Hematopoietic multipotent progenitor cell treated with erythropoietin and hydrocortisone succinate and interleukin-3 and kit ligand, for 15 days (in vitro differentiated cells): ENCODE results near the gene FARP2.

Source experiments
- DNase-seq: peaks from one replicate; pipeline ENCODE4 v3.0.0-alpha.2; 2015; ENCODE audit warnings: low spot score

The FARP2 gene

DNA sequence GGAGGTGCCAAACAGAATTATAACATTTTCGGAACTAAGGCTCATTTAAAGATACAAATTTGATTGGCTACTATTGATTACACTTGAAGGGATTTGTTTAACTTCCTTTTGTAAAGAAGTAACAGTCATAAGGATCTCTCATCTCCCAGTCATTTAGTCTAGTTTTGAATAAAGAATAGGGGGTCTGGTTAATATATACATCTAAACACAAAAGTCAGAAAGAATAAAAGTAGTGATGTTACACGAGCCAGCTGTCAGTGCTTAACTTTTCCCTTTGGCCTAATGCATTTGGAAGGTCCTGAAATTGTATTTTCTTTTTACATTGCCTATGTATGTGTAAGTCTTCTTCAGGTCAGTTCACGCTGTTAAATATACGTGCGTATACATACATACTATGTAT, 32.3 kb upstream of the FARP2 start:
- DNase-seq, result no peak

DNA sequence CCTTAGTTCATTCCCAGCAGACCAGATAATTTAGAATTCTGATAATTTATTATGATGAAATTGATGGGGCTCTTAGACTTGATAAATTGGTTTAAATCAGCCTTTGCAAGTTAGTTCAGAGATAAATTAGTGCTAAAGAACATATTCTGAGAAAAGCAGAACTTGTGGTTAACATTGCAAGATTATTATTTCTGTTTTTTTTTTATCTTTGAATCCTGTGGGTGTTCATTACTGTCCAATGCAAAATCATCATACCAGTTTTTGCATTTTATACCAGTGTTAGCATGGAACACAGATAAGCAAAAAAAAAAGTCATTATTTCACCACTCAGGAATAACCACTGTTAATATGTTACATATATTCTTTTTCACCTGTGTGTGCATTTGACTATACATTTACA, 31.3 kb upstream of the FARP2 start:
- DNase-seq, result no peak

GRCh38 chr2:241325257-241325656, 30.8 kb upstream of the FARP2 start:
- DNase-seq, result no peak

- DNase-seq, result no peak
These were observed 26.1 kb upstream of the FARP2 start for GRCh38 chr2:241329669-241330615.

GRCh38 chr2:241330616-241330981, 25.5 kb upstream of the FARP2 start:
- DNase-seq, result no peak

GRCh38 chr2:241334813-241335212, 21.3 kb upstream of the FARP2 start:
- no peak for DNase-seq

DNA sequence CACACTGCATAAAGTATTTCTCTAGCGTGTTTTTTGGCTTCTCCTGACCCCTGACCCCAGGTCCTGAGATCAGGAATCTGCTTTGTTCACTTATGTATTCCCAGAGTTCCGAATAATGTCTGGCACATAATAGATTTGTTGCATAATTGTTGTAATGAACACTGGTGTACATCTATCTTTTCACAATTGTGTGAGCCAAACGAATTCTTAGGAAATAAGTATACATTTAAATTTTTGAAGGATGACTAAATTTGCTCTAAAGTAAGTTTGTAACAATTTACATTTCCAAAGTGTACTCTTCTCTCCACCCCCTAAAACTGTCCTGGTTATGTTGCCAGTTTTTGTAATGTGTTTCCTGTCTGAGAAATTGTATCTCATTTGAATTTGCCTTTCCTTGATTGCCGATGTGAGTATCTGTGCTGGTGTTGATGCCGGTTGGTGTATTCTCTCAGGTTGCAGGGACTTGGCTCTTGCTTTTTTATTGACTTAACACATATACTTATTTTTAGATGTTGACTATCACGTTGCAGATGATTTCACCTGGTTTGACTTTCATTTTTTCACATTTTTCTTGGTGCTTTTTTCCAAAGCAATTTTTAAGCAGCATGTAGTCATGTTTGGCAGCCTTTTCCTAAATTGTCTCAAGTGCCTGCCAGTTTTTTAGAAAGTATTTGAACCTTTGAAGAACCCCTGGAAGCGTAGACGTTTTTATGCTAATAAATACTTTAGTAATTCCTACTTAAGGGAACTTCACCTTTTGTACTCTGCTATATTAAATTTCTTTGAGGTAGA, 16.1 kb upstream of the FARP2 start:
- no peak for DNase-seq

DNA sequence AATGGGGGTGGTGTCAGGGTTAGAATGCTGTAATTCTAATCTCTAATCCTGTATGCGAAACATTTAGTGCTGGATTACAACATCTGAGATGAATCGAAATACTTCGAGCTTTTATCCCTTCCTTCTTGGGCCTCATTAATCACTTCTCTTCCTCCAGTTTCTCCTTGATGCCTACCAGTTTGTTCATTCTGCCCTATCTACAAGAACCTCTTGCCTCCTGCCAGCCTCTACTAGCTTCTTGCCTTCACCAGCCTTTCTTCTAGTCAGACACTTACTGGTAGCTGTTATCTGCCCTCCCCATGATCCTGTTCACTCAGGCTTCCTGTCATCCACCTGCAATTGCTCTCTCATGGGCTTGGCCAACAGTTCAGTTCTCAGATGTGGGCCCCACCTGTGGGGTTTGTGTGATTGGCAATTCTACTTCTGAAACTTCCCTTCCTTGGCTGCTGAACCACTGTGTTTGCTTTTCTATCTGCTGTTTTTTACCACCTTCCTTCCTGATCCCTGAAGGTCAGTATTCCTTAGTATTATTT, 15.4 kb upstream of the FARP2 start:
- DNase-seq, result no peak

- DNase-seq, result no peak
These were observed 11.0 kb upstream of the FARP2 start for GRCh38 chr2:241344925-241345651.

GRCh38 chr2:241349941-241350340, 6.1 kb upstream of the FARP2 start:
- DNase-seq, result no peak

GRCh38 chr2:241350530-241350877, 5.6 kb upstream of the FARP2 start:
- DNase-seq, result no peak

- DNase-seq, result no peak
These were observed 5.0 kb upstream of the FARP2 start for GRCh38 chr2:241350878-241351639.

GRCh38 chr2:241351640-241352031, 4.4 kb upstream of the FARP2 start:
- no peak for DNase-seq

DNA sequence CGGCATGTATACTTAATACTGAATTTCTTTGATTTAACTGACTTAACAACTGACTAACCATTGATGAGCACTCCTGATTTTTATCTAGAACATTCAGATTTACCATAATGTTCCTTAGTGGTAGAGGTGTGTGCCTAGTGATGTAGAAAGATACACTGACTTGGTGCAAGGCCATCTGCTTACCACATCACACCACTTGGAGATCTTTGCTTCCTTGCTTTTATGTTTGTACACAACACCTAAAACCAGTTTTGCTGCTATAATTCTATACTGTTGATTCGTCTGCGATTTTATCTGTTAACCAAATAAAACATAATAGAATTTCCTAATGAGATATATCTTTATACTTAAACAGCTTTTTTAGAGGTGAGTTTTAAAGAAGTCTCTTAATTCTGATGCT, 3.9 kb upstream of the FARP2 start:
- no peak for DNase-seq

DNA sequence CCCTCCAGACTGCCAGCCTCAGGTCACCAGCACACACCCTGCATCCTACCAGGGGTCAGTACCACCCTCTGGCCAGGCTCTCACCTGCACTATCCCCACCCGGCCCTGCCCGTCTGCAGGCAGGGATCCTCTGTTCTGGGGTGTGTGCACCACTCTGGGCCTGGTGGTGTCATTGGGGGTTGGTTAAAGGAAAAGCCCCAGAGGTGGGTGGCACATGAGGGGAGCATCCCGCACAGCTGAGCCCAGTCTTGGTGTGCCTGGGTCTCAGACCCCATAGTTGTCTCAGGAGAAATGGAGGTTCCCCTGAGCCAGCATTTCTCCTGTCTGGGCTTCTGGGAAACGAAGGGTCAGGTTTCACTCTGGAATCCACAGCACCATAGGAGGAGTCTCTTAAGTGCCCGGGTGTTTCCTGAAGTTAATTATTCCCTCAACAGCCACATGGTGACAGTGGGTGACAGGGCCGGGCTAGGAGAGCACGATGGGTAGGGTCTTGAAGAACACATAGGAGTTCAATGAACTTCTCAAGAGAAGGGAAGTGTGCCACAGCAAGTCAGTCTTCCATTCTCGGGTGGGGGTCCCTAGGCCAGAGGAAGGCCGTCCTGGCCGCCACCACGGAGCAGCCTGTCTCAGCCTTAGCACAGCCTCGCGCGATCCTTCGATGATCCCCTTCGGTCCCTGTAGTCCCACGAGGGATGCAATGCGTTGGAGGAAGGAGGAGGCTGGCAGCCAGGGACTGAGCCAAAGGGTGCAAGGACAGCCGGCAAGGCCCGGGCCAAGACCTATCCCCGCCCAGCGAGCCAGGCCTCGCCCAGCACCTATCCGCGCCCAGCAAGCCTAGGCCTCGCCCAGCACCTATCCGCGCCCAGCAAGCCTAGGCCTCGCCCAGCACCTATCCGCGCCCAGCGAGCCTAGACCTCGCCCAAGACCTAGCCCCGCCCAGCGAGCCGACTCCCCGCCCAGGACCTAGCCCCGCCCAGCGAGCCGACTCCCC, 1.1 kb upstream of the FARP2 start:
- peak; percentile 82 for DNase-seq

DNA sequence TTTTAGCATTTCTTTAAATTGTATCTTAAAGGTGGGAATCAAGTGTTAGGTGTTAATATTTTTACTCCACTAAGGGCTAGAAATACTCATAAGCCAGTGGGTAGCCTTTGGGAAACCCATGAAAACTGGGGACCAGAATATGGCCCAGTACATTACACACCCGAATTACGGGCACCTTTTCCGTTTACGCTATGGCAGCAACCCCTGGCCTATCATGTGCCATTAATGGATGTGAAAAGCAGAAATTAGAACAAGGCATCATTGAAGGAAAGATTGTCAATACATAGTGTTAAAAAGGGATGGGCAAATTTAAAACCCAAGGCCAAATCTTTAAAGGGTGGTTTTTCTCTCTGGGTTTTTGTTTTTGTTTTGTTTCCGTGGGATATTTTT, 781 bp downstream of the FARP2 start:
- no peak for DNase-seq

DNA sequence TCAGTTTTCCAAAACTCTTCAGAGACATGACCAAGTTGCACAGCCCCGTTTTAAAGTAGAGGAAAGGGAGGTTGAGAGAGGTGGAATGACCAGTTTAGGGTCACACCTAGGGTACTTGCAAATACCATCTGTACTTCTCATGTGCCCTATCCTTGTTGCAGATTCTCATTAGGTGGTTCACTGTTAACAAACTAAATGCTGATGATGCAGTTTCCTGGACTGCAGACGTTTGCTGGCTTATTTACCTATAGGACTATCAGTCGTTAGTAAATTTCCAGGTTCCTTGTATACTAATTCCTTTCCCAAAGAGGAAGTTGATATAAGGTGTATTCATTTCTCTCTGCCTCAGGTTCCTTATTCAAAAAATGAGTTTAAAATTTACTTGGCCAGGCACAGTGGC, 1.4 kb downstream of the FARP2 start:
- no peak for DNase-seq

DNA sequence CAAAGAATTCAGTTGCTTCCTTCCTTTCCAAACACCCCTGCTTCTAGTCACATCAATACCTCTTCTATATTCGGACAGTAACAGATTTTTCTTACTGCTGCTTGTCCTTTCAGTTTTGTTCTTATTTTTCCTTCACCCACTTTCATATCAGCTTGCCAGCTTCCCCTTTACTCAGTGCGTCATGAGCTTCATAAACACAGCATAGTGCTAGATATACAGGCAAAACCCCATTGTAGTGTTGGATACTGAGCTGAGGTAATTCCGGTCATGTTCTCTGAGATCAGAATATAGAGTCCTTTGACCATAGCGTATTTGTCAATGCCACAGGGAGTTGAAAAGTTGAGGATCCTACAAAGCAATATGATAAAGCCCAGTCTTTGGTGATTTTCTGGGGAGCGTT, 2.4 kb downstream of the FARP2 start:
- no peak for DNase-seq

GRCh38 chr2:241359481-241360045, 3.5 kb downstream of the FARP2 start:
- no peak for DNase-seq

DNA sequence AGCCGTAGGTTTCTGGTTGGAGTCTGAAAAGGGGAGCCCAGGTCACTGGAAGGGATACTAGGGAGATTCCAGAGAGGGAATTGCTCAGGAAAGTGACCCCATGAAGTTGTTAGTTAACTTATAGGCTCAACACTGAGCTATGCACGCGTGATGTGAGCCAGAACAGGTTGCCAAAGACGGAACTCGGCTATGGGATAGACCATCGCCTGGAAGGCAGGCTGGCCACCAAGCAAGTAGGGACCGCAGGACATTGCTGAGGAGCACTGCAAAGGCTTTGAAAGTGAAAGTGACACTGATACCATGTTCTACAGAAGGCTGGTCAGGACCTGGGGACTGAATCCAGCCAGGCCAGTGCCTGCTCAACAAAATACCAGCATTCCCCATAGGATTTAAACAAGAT, 7.3 kb downstream of the FARP2 start:
- DNase-seq, result no peak
